HT-29 (cell line): ENCODE data around the gene OSBP. TPM values are rescaled to one million over a fixed set of nuclear protein-coding genes. Genes with fewer than 3 reads are reported as not detected.

Source experiments
- DNase-seq: peaks from one replicate; pipeline ENCODE4 v3.0.0-alpha.2; 2015; ENCODE audit warnings: low spot score
- total RNA-seq: library from RNA; depleted of rRNA; stranded (reverse); fragments of >200 nt; shearing (Covaris generic); gene quantifications from 2 replicates; pipeline ENCODE4 v1.2.3, GENCODE V29; 2014

OSBP gene
- total RNA-seq, 1 experiment from 2014 or later = 29.4 TPM

DNA sequence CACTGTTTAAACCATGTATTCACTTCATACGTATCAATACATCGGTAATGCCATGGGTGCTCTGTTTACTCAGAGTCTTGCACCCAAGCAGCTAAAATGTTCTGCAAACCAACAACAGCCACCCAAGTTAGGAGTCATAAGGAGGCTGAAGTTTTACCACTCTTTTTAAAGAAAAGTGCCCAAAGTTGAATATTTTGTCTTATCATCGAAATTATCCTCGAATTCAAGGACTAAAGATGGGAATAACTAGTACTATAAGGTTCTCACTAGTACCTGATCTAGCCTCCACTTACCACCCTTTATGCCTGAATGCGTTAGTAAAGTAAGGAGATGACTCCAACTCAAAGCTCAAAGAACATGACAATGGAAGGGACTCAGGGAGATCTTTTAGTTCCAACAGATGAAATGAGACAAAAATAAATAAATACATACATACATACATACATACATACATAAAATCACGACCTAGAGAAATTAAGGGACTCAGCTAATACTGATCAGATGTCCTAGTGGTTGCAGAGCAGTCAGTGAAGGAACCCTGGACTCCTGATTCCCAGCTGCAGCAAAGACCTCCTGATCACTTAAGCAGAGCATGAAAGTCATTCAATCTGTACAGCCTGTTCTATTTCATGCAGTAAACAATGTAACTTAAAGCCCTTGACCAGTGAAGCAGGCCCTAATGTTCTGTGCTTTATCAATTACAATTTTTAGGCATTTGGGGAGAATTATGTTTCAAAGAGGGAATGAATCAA is 7.7 kb downstream of the OSBP start:
- no peak for DNase-seq

GRCh38 chr11:59602432-59602831 is 13.1 kb downstream of the OSBP start:
- DNase-seq = no peak

DNA sequence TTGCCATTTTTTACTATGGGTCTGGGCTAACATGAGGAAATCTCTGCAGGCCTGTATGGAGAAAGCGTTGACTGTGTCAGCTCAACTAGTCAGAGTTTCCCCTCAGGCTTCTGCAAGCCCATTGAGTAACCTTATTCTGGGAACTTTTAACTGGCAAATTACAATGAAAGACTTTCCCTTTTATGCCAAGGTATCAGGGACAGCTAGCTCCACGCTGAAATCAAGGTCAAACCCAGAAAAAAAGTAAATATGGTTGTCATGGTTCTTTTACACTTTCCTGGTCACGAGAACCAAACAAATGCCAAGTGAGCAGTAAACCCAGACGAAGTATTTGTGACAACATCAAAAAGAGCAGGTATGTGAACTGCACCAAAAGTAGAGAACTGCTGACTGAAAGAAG is 13.8 kb downstream of the OSBP start:
- DNase-seq = no peak

DNA sequence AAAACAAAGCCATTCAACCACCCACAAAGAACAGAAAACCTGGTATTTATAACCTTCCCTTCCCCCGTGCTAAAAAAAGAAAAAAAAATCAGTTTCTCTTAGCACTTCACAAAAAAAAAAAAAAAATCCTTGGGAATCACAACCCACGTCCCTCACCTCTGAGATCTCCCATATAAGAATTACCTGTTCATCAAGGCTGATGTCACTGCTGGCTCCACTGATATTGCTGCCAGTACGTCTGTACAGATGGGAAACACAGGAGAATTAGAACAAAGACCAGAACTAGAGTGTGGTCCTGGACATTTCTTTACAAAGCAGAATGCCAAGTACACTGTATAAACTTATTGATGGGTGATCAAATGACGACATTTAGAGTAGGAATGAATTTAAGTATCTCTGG is 14.9 kb downstream of the OSBP start:
- no peak for DNase-seq

GRCh38 chr11:59600234-59600633 is 15.3 kb downstream of the OSBP start:
- no peak for DNase-seq

GRCh38 chr11:59598961-59599360 is 16.6 kb downstream of the OSBP start:
- DNase-seq = no peak

GRCh38 chr11:59584294-59584693 is 31.3 kb downstream of the OSBP start:
- no peak for DNase-seq

- DNase-seq = no peak
Measured at GRCh38 chr11:59582006-59582405, 33.6 kb downstream of the OSBP start.

DNA sequence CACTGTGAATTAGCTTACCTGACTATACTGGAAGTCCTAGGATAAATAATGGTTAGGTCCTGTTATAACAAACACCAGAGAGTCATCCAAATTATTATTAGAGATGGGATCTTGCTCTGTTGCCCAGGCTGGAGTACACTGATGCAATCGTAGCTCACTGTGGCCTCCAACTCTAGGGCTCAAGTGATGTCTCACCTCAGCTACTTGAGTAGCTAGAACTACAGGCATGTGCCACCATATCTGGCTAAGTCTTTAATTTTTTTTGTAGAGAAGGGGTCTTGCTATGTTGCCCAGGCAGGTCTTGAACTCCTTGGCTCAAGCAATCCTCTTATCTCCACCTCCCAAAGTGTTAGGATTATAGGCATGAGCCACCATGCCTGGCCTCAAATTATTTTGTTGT is 37.2 kb downstream of the OSBP start:
- no peak for DNase-seq

- DNase-seq = no peak
Measured at GRCh38 chr11:59575505-59575904, 40.1 kb downstream of the OSBP start.

GRCh38 chr11:59574932-59575502 is 40.6 kb downstream of the OSBP start:
- no peak for DNase-seq

DNA sequence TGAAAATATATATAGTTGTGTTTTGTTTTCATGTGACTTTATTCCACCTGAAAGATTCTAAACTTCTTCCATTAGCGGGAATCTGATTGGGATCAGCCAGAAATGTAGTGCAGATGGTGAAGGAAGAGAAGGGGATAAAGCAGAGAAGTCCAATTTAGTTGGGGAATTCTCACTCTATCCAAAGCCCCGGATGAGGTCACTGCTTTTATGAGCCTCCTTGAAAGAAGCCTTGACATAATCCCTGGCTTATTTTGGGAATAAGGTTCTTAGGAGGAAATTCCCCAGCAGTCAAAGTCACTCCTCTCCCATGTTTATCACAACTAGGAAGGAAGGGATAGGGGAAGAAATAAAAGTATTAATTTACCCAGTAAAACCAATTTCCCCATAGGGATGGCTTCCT is 41.1 kb downstream of the OSBP start:
- DNase-seq = no peak

- no peak for DNase-seq
Measured at GRCh38 chr11:59573216-59573615, 42.4 kb downstream of the OSBP start.

GRCh38 chr11:59572091-59572490 is 43.5 kb downstream of the OSBP start:
- DNase-seq = no peak

- no peak for DNase-seq
Measured at GRCh38 chr11:59562292-59562691, 53.3 kb downstream of the OSBP start.

- DNase-seq = peak; percentile 92
Measured at GRCh38 chr11:59560702-59561473, 54.7 kb downstream of the OSBP start.

GRCh38 chr11:59560290-59560701 is 55.3 kb downstream of the OSBP start:
- DNase-seq = peak; percentile 97

DNA sequence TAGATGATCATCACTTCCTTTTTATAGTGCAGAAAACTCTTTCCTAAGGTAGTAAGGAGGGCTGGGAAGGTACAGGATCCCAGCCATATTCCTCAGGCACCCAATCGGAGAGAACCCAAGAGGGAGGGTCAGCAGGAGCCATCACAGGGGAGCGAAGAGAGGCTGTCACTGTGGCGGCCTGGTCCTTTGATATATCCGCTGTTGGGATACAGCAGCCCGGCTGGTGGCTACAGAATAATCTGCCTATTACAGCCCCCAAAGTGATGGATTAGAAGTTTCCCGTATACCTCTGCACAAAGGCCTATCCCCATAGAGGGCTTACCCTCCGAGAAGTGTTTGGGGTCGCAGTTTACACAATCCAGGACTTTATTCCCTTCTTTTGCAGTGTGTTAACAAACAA is 55.7 kb downstream of the OSBP start:
- DNase-seq = no peak

DNA sequence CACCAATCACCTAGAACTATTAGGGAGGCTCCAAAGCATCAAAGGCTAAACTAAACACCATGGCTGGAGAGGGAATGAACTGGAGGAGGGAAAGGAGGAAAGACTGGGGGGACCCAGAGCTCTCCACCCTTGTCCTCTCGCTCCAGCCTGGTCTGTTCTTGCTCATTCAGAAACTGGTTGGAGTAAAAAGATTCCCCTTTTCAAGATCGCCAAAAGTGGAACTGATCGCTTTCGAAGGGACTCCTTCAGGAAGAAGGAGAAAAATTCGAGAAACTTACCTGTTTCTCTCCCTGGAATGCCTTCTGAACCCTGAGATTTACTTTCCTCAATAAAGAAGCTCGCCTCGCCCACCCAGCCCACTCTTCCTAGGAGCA is 57.3 kb downstream of the OSBP start:
- DNase-seq = no peak

GRCh38 chr11:59556917-59557348 is 58.6 kb downstream of the OSBP start:
- no peak for DNase-seq

- DNase-seq = peak; percentile 88
Measured at GRCh38 chr11:59556115-59556916, 59.3 kb downstream of the OSBP start.

DNA sequence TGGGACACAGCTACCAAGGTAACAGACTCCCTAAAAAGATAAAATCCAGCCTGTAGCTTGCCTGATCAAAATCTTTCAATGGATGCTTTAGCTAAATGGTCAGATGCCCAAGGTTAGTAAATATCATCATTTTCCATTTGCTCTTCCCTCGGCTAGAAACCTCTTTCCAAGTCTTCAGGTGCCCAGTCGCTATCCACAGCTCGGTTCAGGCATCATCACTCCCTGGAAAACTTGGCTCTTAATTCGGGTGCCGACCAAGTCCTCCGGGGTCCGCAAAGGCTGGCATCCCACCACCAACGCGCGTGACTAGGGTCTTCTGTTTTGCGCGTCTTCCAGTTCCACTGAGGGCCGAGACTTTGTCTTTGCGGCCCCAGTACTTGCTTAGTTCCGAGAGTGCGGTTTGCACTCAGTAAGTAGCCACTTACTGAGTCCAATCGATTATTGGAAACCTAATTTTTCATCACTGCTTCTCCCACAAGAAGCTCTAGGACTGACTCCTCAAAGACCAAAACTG is 59.9 kb downstream of the OSBP start:
- DNase-seq = no peak
